CD14-positive monocyte (primary cell): ENCODE measurements around the gene TREX2. TPM values are rescaled to one million over a fixed set of nuclear protein-coding genes. Genes with fewer than 3 reads are reported as not detected.

Experiments used
- DNase-seq, 3 donors: peaks; one replicate each; pipeline ENCODE4 v3.0.0-alpha.2; 2011 to 2022
- H2AFZ ChIP-seq: 2 replicates; pipeline ENCODE4 v1.6.0; 2012; ENCODE audit warnings: mild to moderate bottlenecking, low read depth, low read length, inconsistent platforms; ENCODE audit not compliant: insufficient read depth, poor library complexity, severe bottlenecking
- H3K27ac ChIP-seq, 2 donors: 1 replicate in 1 of 2; 2 replicates in 1 of 2; pipeline ENCODE4 v1.5.1; 2012 to 2013; ENCODE audit warnings: low read length in 2 of 2, control low read depth in 1 of 2, inconsistent platforms in 1 of 2, low read depth in 1 of 2, mild to moderate bottlenecking in 1 of 2
- H3K27me3 ChIP-seq, 2 donors: one replicate each; pipeline versions ENCODE4 v1.6.0 to v1.6.1; 2011 to 2013; ENCODE audit warnings: low read length in 2 of 2; ENCODE audit not compliant: control insufficient read depth in 2 of 2, insufficient read depth in 2 of 2
- H3K36me3 ChIP-seq, 2 donors: replicated peaks in 1 of 2; 1 replicate in 1 of 2; 2 replicates in 1 of 2; pipeline versions ENCODE4 v1.5.1 to v1.6.1; 2012 to 2013; ENCODE audit warnings: low read length in 2 of 2, control low read depth in 1 of 2, inconsistent platforms in 1 of 2, mild to moderate bottlenecking in 1 of 2; ENCODE audit not compliant: insufficient read depth in 2 of 2, control insufficient read depth in 1 of 2
- H3K4me1 ChIP-seq, 2 donors: 1 replicate in 1 of 2; 2 replicates in 1 of 2; pipeline versions ENCODE4 v1.5.1 to v1.6.1; 2012 to 2013; ENCODE audit warnings: low read length in 2 of 2, control low read depth in 1 of 2, inconsistent platforms in 1 of 2, mild to moderate bottlenecking in 1 of 2, moderate library complexity in 1 of 2; ENCODE audit not compliant: insufficient read depth in 2 of 2, control insufficient read depth in 1 of 2
- H3K4me2 ChIP-seq: replicated peaks from 2 replicates; pipeline ENCODE3; 2012; ENCODE audit warnings: low read length, moderate library complexity, mild to moderate bottlenecking; ENCODE audit not compliant: poor library complexity, severe bottlenecking; ENCODE audit errors: extremely low read depth
- H3K4me3 ChIP-seq, 3 experiments: fragments of 200-600 bp in 1 of 3; sonication (generic) in 1 of 3; replicated peaks in 1 of 3; 1 replicate in 2 of 3; 2 replicates in 1 of 3; pipeline ENCODE4 v1.5.1; 2011 to 2013; ENCODE audit warnings: low read length in 3 of 3, mild to moderate bottlenecking in 3 of 3, control low read depth in 2 of 3, low read depth in 2 of 3, inconsistent platforms in 1 of 3, moderate library complexity in 1 of 3
- H3K79me2 ChIP-seq: 2 replicates; pipeline ENCODE4 v1.6.0; 2012; ENCODE audit warnings: mild to moderate bottlenecking, control low read depth, inconsistent platforms, low read length, moderate library complexity; ENCODE audit not compliant: insufficient read depth
- H3K9ac ChIP-seq: 2 replicates; pipeline ENCODE4 v1.6.0; 2017; ENCODE audit warnings: low read length, mild to moderate bottlenecking; ENCODE audit not compliant: insufficient read depth, poor library complexity, severe bottlenecking
- H3K9me3 ChIP-seq, 2 donors: replicated peaks in 1 of 2; 1 replicate in 1 of 2; 2 replicates in 1 of 2; pipeline versions ENCODE4 v1.5.1 to v1.6.1; 2012 to 2013; ENCODE audit warnings: low read length in 2 of 2, control low read depth in 1 of 2; ENCODE audit not compliant: control insufficient read depth in 1 of 2, insufficient read depth in 1 of 2
- H4K20me1 ChIP-seq: 2 replicates; pipeline ENCODE4 v1.6.0; 2012; ENCODE audit warnings: mild to moderate bottlenecking, low read length, control low read depth, moderate library complexity; ENCODE audit not compliant: insufficient read depth
- H3K27ac Mint-ChIP-seq, 7 donors: one replicate each; pipeline ENCODE4 v1.8.0; 2020; ENCODE audit warnings: mild to moderate bottlenecking in 7 of 7, mixed read lengths in 7 of 7, moderate library complexity in 6 of 7, inconsistent platforms in 2 of 7
- H3K27me3 Mint-ChIP-seq, 3 donors: one replicate each; pipeline ENCODE4 v1.8.0; 2021 to 2022; ENCODE audit warnings: low read depth in 3 of 3, mild to moderate bottlenecking in 3 of 3, mixed read lengths in 3 of 3, moderate library complexity in 3 of 3, inconsistent platforms in 1 of 3
- H3K36me3 Mint-ChIP-seq, 2 donors: one replicate each; pipeline ENCODE4 v1.8.0; 2020; ENCODE audit warnings: mixed read lengths in 2 of 2, inconsistent platforms in 1 of 2, mild to moderate bottlenecking in 1 of 2
- H3K4me1 Mint-ChIP-seq: one replicate; pipeline ENCODE4 v1.8.0; 2020; ENCODE audit warnings: mild to moderate bottlenecking, mixed read lengths
- H3K4me3 Mint-ChIP-seq, 2 donors: one replicate each; pipeline ENCODE4 v1.8.0; 2020; ENCODE audit warnings: mild to moderate bottlenecking in 2 of 2, mixed read lengths in 2 of 2, moderate library complexity in 1 of 2
- H3K9me3 Mint-ChIP-seq, 7 donors: one replicate each; pipeline ENCODE4 v1.8.0; 2020 to 2022; ENCODE audit warnings: mixed read lengths in 7 of 7, mild to moderate bottlenecking in 6 of 7, moderate library complexity in 6 of 7, inconsistent platforms in 2 of 7
- CTCF ChIP-seq: fragments of 200-600 bp; IDR thresholded peaks from one replicate; pipeline ENCODE4 v1.8.0; 2022; ENCODE audit warnings: antibody characterized with exemption, mild to moderate bottlenecking
- WGBS: methylation state at CpG from one replicate; pipeline ENCODE4 v1.1.5; 2013; ENCODE audit warnings: missing lambda C conversion rate; ENCODE audit not compliant: insufficient coverage; 5-methylcytosine and 5-hydroxymethylcytosine counted together
- intact Hi-C, 2 donors: fragments of 100-400 bp; cut with micrococcal nuclease; formaldehyde crosslinking; loops; one replicate each; pipeline versions ENCODE4 v1.15.0 to v1.15.1; 2023
- polyA plus RNA-seq, 3 donors: library from polyadenylated mRNA; depleted of rRNA in 1 of 3; unstranded in 2 of 3; stranded (reverse) in 1 of 3; fragments of 300-500 nt in 2 of 3; fragments of >200 nt in 1 of 3; fragmentation: Illumina TruSeq in 2 of 3; gene quantifications; 1 replicate in 2 of 3; 2 replicates in 1 of 3; pipeline ENCODE4 v1.2.3, GENCODE V29; 2012 to 2021

Gene TREX2
- polyA plus RNA-seq, 3 donors = 1.5 TPM; not detected in 2

- peak within 1 kb of the TSS in 1 of 7 donors; percentile 41 for H3K27ac Mint-ChIP-seq
- 98% methylated on average over 11 of the region's 29 CpGs for WGBS
- Histone ChIP-seq H3K4me1 (peaks cover 0 to 2% of the 10 kb centered on the region in 2 donors), H3K9me3 (peaks cover 0 to 7% of the 10 kb centered on the region in 2 donors), H3K79me2 (no peaks in the 10 kb centered on the region), H3K4me2 (no peak within 1 kb of the TSS), H2AFZ (no peak within 1 kb of the TSS), H3K9ac (no peak within 1 kb of the TSS), H4K20me1 (no peaks in the 10 kb centered on the region), H3K27ac (no peak within 1 kb of the TSS), H3K36me3 (no peaks in the 10 kb centered on the region), H3K27me3 (no peaks in the 10 kb centered on the region), H3K4me3 (no peak within 1 kb of the TSS)
- H3K36me3 Mint-ChIP-seq = no peaks in the 10 kb centered on the region
- H3K4me3 Mint-ChIP-seq = no peak within 1 kb of the TSS
- intact Hi-C loops = no loop called here
- H3K4me1 Mint-ChIP-seq = peaks cover 9% of the 10 kb centered on the region
- peaks cover 0 to 7% (median 2%) of the 10 kb centered on the region in 3 donors for H3K27me3 Mint-ChIP-seq
- no peak for DNase-seq
- peaks cover 0 to 10% (median 6%) of the 10 kb centered on the region in 7 donors for H3K9me3 Mint-ChIP-seq
- no peak for TF ChIP-seq CTCF
These were observed 44.6 kb downstream of the TREX2 start, which contains the start of gene PNMA6E for GRCh38 chrX:153401133-153401764. TSS of gene PNMA6E (minus strand) at chrX:153401350. CDS start at chrX:153398849, 2,501 bp downstream.

- Histone ChIP-seq H2AFZ (no peak overlapping the region), H3K36me3 (no peaks in the 10 kb centered on the region), H4K20me1 (no peaks in the 10 kb centered on the region), H3K4me3 (no peak overlapping the region), H3K9ac (no peak overlapping the region), H3K4me1 (peaks cover 0 to 2% of the 10 kb centered on the region in 2 donors), H3K27me3 (no peaks in the 10 kb centered on the region), H3K4me2 (no peak overlapping the region), H3K79me2 (no peaks in the 10 kb centered on the region), H3K9me3 (peaks cover 0 to 7% of the 10 kb centered on the region in 2 donors), H3K27ac (no peak overlapping the region)
- 53% methylated on average over 4 of the region's 60 CpGs for WGBS
- Mint-ChIP-seq H3K27ac (no peak overlapping the region), H3K36me3 (no peaks in the 10 kb centered on the region), H3K27me3 (peaks cover 0 to 6% (median 6%) of the 10 kb centered on the region in 3 donors), H3K4me1 (peaks cover 7% of the 10 kb centered on the region), H3K4me3 (no peak overlapping the region), H3K9me3 (peaks cover 0 to 10% (median 6%) of the 10 kb centered on the region in 7 donors)
- peak; percentile 85 for TF ChIP-seq CTCF
- intact Hi-C loops = no loop called here
- peak; percentile 23 to 51 (median 31) for DNase-seq
These were observed 45.4 kb downstream of the TREX2 start for GRCh38 chrX:153400146-153401132.
